A673 (cell line): ENCODE data around the gene ZFYVE9. TPM values are rescaled to one million over a fixed set of nuclear protein-coding genes. Genes with fewer than 3 reads are reported as not detected.

ENCODE experiments used
- BruUV-seq: library from RNA; stranded (reverse); fragments of 400-500 nt; replicated peaks from 2 replicates; lab custom pipeline; 2021; lab: Mats Ljungman, UMichigan
- CTCF ChIA-PET: fragments of 300-600 bp; sonication (Branson Sonifier 250); formaldehyde crosslinking; loops from one replicate; lab custom pipeline; 2022; ENCODE audit warnings: antibody characterized with exemption; lab: Charles Lee
- POLR2A ChIA-PET: fragments of 300-600 bp; sonication (Branson Sonifier 250); formaldehyde crosslinking; loops from one replicate; lab custom pipeline; 2022; ENCODE audit warnings: antibody characterized with exemption; ENCODE audit not compliant: low non-redundant PET; lab: Charles Lee
- DNase-seq: peaks from one replicate; pipeline ENCODE4 v3.0.0-alpha.2; 2015; ENCODE audit warnings: low spot score
- H3K27ac ChIP-seq: fragments of 200-600 bp; sonication (generic); 2 replicates; pipeline ENCODE4 v1.5.1; 2016; ENCODE audit warnings: mixed run types, low read depth, mild to moderate bottlenecking, mixed read lengths, antibody characterized with exemption, low read length; ENCODE audit not compliant: poor library complexity, severe bottlenecking
- H3K27me3 ChIP-seq: fragments of 200-600 bp; sonication (generic); replicated peaks from 2 replicates; pipeline ENCODE4 v1.6.1; 2017; ENCODE audit warnings: mixed run types, low read depth, mild to moderate bottlenecking, mixed read lengths, antibody characterized with exemption, low read length; ENCODE audit not compliant: insufficient read depth, poor library complexity
- H3K36me3 ChIP-seq: fragments of 200-600 bp; sonication (generic); 2 replicates; pipeline ENCODE4 v1.6.1; 2016; ENCODE audit warnings: mixed run types, mild to moderate bottlenecking, mixed read lengths, antibody characterized with exemption, low read length; ENCODE audit not compliant: insufficient read depth, poor library complexity, severe bottlenecking
- H3K4me1 ChIP-seq: fragments of 200-600 bp; sonication (generic); 2 replicates; pipeline ENCODE4 v1.6.1; 2017; ENCODE audit warnings: mixed run types, mild to moderate bottlenecking, mixed read lengths, antibody characterized with exemption, low read length; ENCODE audit not compliant: insufficient read depth, poor library complexity, severe bottlenecking
- H3K4me3 ChIP-seq: fragments of 200-600 bp; sonication (generic); 2 replicates; pipeline ENCODE4 v1.5.1; 2016; ENCODE audit warnings: low read depth, mixed run types, mild to moderate bottlenecking, mixed read lengths, low read length; ENCODE audit not compliant: poor library complexity, severe bottlenecking
- H3K9me3 ChIP-seq: fragments of 200-600 bp; sonication (generic); 2 replicates; pipeline ENCODE4 v1.6.1; 2016; ENCODE audit warnings: mixed run types, low read depth, mild to moderate bottlenecking, mixed read lengths, antibody characterized with exemption, low read length; ENCODE audit not compliant: poor library complexity, severe bottlenecking
- CTCF ChIP-seq: fragments of 300-800, 200-600 bp; sonication (generic); conservative IDR thresholded peaks from 2 replicates; pipeline ENCODE4 v1.5.1; 2017; ENCODE audit warnings: low read depth, mild to moderate bottlenecking, antibody characterized with exemption, low read length, moderate library complexity, mixed read lengths
- EZH2 ChIP-seq: fragments of 200-600 bp; sonication (generic); IDR thresholded peaks from 2 replicates; pipeline ENCODE4 v1.6.1; 2017; ENCODE audit warnings: borderline replicate concordance, low read depth, mild to moderate bottlenecking, mixed read lengths, antibody characterized with exemption, low read length; ENCODE audit not compliant: poor library complexity, severe bottlenecking
- intact Hi-C: fragments of 100-400 bp; cut with micrococcal nuclease; formaldehyde crosslinking; loops from one replicate; pipeline ENCODE4 v1.10.0; 2022; ENCODE audit not compliant: unreplicated experiment
- total RNA-seq: library from RNA; stranded (reverse); gene quantifications from 2 replicates; pipeline ENCODE4 v1.2.3, GENCODE V29; 2021

ZFYVE9 gene
- total RNA-seq, 1 experiment from 2014 or later, result 19.6 TPM

- Histone ChIP-seq H3K27ac (no peak overlapping the region), H3K36me3 (no peaks in the 10 kb centered on the region), H3K4me1 (no peaks in the 10 kb centered on the region), H3K27me3 (no peaks in the 10 kb centered on the region), H3K4me3 (no peak overlapping the region), H3K9me3 (no peaks in the 10 kb centered on the region)
- DNase-seq, result no peak
- ChIA-PET POLR2A (no interaction called here), CTCF (no interaction called here)
- TF ChIP-seq EZH2, result no peak
- no peak for TF ChIP-seq CTCF
- intact Hi-C loops, result no loop called here
- no TSS peak for BruUV-seq
Observed at GRCh38 chr1:52264530-52265115, 122.7 kb downstream of the ZFYVE9 start.

GRCh38 chr1:52266507-52266906, 124.6 kb downstream of the ZFYVE9 start:
- intact Hi-C loops, result no loop called here
- no peaks in the 10 kb centered on the region for H3K27me3 ChIP-seq
- H3K36me3 ChIP-seq, result no peaks in the 10 kb centered on the region
- no peak for DNase-seq
- H3K9me3 ChIP-seq, result no peaks in the 10 kb centered on the region
- ChIA-PET CTCF (no interaction called here), POLR2A (no interaction called here)
- H3K27ac ChIP-seq, result no peak overlapping the region
- no peaks in the 10 kb centered on the region for H3K4me1 ChIP-seq
- H3K4me3 ChIP-seq, result no peak overlapping the region
- TF ChIP-seq EZH2 (no peak), CTCF (no peak)
- BruUV-seq, result no TSS peak

- intact Hi-C loops, result no loop called here
- peak; percentile 22 for DNase-seq
- POLR2A ChIA-PET, result no interaction called here
- no peaks in the 10 kb centered on the region for H3K4me1 ChIP-seq
- no peak for TF ChIP-seq CTCF
- TF ChIP-seq EZH2, result no peak
- H3K36me3 ChIP-seq, result no peaks in the 10 kb centered on the region
- no TSS peak for BruUV-seq
- no peaks in the 10 kb centered on the region for H3K27me3 ChIP-seq
- H3K4me3 ChIP-seq, result no peak overlapping the region
- no peak overlapping the region for H3K27ac ChIP-seq
- no peaks in the 10 kb centered on the region for H3K9me3 ChIP-seq
- CTCF ChIA-PET, result no interaction called here
Observed at GRCh38 chr1:52268372-52268771, 126.5 kb downstream of the ZFYVE9 start.
